IMR-90 (cell line): ENCODE data around the gene AP1M2. TPM values are rescaled to one million over a fixed set of nuclear protein-coding genes. Genes with fewer than 3 reads are reported as not detected.

Source experiments
- ATAC-seq: fragments of 200-7000 bp; cut with Tn5 transposase; 2 replicates; pipeline ENCODE4 v1.9.1; 2020; ENCODE audit warnings: low read depth, mild to moderate bottlenecking, moderate library complexity
- BruUV-seq: library from RNA; stranded (reverse); fragments of 400-500 nt; replicated peaks from 2 replicates; lab custom pipeline; 2021; lab: Mats Ljungman, UMichigan
- CTCF ChIA-PET: fragments of 300-600 bp; formaldehyde crosslinking; extraction: SDS; loops from one replicate; lab custom pipeline; 2021; ENCODE audit warnings: antibody characterized with exemption; lab: Yijun Ruan, JAX
- POLR2A ChIA-PET: fragments of 300-600 bp; sonication (Branson Sonifier 250); formaldehyde crosslinking; loops from one replicate; lab custom pipeline; 2022; ENCODE audit warnings: antibody characterized with exemption; ENCODE audit not compliant: unreplicated experiment; lab: Charles Lee
- DNase-seq: peaks from one replicate; pipeline ENCODE4 v3.0.0; 2013
- H2AFZ ChIP-seq: replicated peaks from 2 replicates; pipeline ENCODE3; 2013; ENCODE audit warnings: low read length, mild to moderate bottlenecking; ENCODE audit not compliant: poor library complexity
- H2AK5ac ChIP-seq: 2 replicates; pipeline ENCODE4 v1.6.1; 2013; ENCODE audit warnings: low read depth, low read length, inconsistent platforms
- H2AK9ac ChIP-seq: replicated peaks from 2 replicates; pipeline ENCODE3; 2013; ENCODE audit warnings: mild to moderate bottlenecking, low read depth, low read length, moderate library complexity; ENCODE audit not compliant: poor library complexity
- H2BK120ac ChIP-seq: 2 replicates; pipeline ENCODE4 v1.6.1; 2013; ENCODE audit warnings: low read depth, low read length, inconsistent platforms
- H2BK15ac ChIP-seq: 3 replicates; pipeline ENCODE4 v1.6.1; 2013; ENCODE audit warnings: low read depth, low read length, inconsistent platforms
- H2BK20ac ChIP-seq: 2 replicates; pipeline ENCODE4 v1.6.1; 2013; ENCODE audit warnings: low read depth, mild to moderate bottlenecking, inconsistent platforms, low read length, moderate library complexity
- H2BK5ac ChIP-seq: 2 replicates; pipeline ENCODE4 v1.6.1; 2013; ENCODE audit warnings: mild to moderate bottlenecking, low read depth, low read length, inconsistent platforms; ENCODE audit not compliant: poor library complexity, severe bottlenecking
- H3K14ac ChIP-seq: replicated peaks from 2 replicates; pipeline ENCODE4 v1.6.1; 2013; ENCODE audit warnings: low read depth, low read length, inconsistent platforms
- H3K18ac ChIP-seq: 2 replicates; pipeline ENCODE4 v1.6.1; 2013; ENCODE audit warnings: low read depth, low read length, control low read depth
- H3K23ac ChIP-seq: 2 replicates; pipeline ENCODE4 v1.6.1; 2013; ENCODE audit warnings: low read depth, low read length, inconsistent platforms
- H3K27ac ChIP-seq: 2 replicates; pipeline ENCODE4 v1.5.1; 2013; ENCODE audit warnings: mild to moderate bottlenecking, control low read depth, low read length; ENCODE audit not compliant: insufficient read depth
- H3K27me3 ChIP-seq: 2 replicates; pipeline ENCODE4 v1.6.1; 2013; ENCODE audit warnings: low read length; ENCODE audit not compliant: control insufficient read depth, insufficient read depth
- H3K36me3 ChIP-seq: 2 replicates; pipeline ENCODE4 v1.6.1; 2013; ENCODE audit warnings: low read length, mixed read lengths; ENCODE audit not compliant: control insufficient read depth, insufficient read depth
- H3K4ac ChIP-seq: 2 replicates; pipeline ENCODE4 v1.6.1; 2013; ENCODE audit warnings: low read depth, low read length, inconsistent platforms
- H3K4me1 ChIP-seq: 2 replicates; pipeline ENCODE4 v1.6.1; 2013; ENCODE audit warnings: low read length, mixed read lengths; ENCODE audit not compliant: control insufficient read depth, insufficient read depth
- H3K4me2 ChIP-seq: 2 replicates; pipeline ENCODE4 v1.6.1; 2013; ENCODE audit warnings: low read depth, mild to moderate bottlenecking, control low read depth, low read length, moderate library complexity
- H3K4me3 ChIP-seq: 2 replicates; pipeline ENCODE4 v1.5.1; 2013; ENCODE audit warnings: low read depth, mild to moderate bottlenecking, control low read depth, low read length, moderate library complexity; ENCODE audit not compliant: insufficient read depth
- H3K56ac ChIP-seq: 2 replicates; pipeline ENCODE4 v1.6.1; 2013; ENCODE audit warnings: low read length, inconsistent platforms; ENCODE audit not compliant: insufficient read depth; ENCODE audit errors: extremely low read depth
- H3K79me1 ChIP-seq, 2 experiments: 2 replicates each; pipeline ENCODE4 v1.6.1; 2013; ENCODE audit warnings: low read length in 2 of 2, inconsistent platforms in 1 of 2, low read depth in 1 of 2
- H3K9ac ChIP-seq: 2 replicates; pipeline ENCODE4 v1.6.1; 2013; ENCODE audit warnings: low read depth, low read length, control low read depth
- H3K9me1 ChIP-seq: 2 replicates; pipeline ENCODE4 v1.6.1; 2013; ENCODE audit warnings: low read length, inconsistent platforms; ENCODE audit not compliant: insufficient read depth
- H3K9me3 ChIP-seq: 2 replicates; pipeline ENCODE4 v1.6.1; 2013; ENCODE audit warnings: low read length; ENCODE audit not compliant: control insufficient read depth, insufficient read depth
- H4K20me1 ChIP-seq: 2 replicates; pipeline ENCODE4 v1.6.1; 2013; ENCODE audit warnings: low read length, inconsistent platforms; ENCODE audit not compliant: insufficient read depth
- H4K5ac ChIP-seq: 2 replicates; pipeline ENCODE4 v1.6.1; 2013; ENCODE audit warnings: mild to moderate bottlenecking, low read depth, low read length, control low read depth
- H4K8ac ChIP-seq, 2 experiments: 2 replicates each; pipeline ENCODE4 v1.6.1; 2013; ENCODE audit warnings: low read depth in 2 of 2, low read length in 2 of 2, control low read depth in 1 of 2, inconsistent platforms in 1 of 2
- H4K91ac ChIP-seq: 2 replicates; pipeline ENCODE4 v1.6.1; 2013; ENCODE audit warnings: low read depth, low read length, inconsistent platforms; ENCODE audit not compliant: insufficient read depth
- BHLHE40 ChIP-seq: fragments of 150-350 bp; IDR thresholded peaks from 2 replicates; pipeline ENCODE4 v1.6.1; 2016; ENCODE audit warnings: mild to moderate bottlenecking, low read depth, low read length
- CEBPB ChIP-seq: IDR thresholded peaks from 2 replicates; pipeline ENCODE4 v1.6.1; 2012; ENCODE audit warnings: low read depth, low read length, improper control_type of control experiment
- CHD1 ChIP-seq: IDR thresholded peaks from 2 replicates; pipeline ENCODE4 v1.6.1; 2012; ENCODE audit warnings: low read depth, low read length, improper control_type of control experiment
- FOS ChIP-seq: fragments of 150-350 bp; IDR thresholded peaks from 2 replicates; pipeline ENCODE4 v1.6.1; 2016; ENCODE audit warnings: low read depth, low read length
- MAFK ChIP-seq: IDR thresholded peaks from 2 replicates; pipeline ENCODE4 v1.6.1; 2012; ENCODE audit warnings: low read depth, low read length, improper control_type of control experiment
- MAZ ChIP-seq: IDR thresholded peaks from 2 replicates; pipeline ENCODE4 v1.6.1; 2012; ENCODE audit warnings: low read depth, mild to moderate bottlenecking, low read length, improper control_type of control experiment, moderate library complexity, borderline replicate concordance
- MXI1 ChIP-seq: IDR thresholded peaks from 2 replicates; pipeline ENCODE4 v1.6.1; 2012; ENCODE audit warnings: low read depth, mild to moderate bottlenecking, low read length, moderate library complexity, borderline replicate concordance
- NFE2L2 ChIP-seq: fragments of 150-350 bp; IDR thresholded peaks from 2 replicates; pipeline ENCODE4 v1.6.1; 2016; ENCODE audit warnings: low read depth, mild to moderate bottlenecking, low read length
- POLR2A ChIP-seq: IDR thresholded peaks from 2 replicates; pipeline ENCODE4 v1.6.1; 2012; ENCODE audit warnings: mild to moderate bottlenecking, low read depth, low read length
- RAD21 ChIP-seq: IDR thresholded peaks from 2 replicates; pipeline ENCODE4 v1.6.1; 2012; ENCODE audit warnings: low read length, improper control_type of control experiment
- RCOR1 ChIP-seq: IDR thresholded peaks from 2 replicates; pipeline ENCODE4 v1.6.1; 2012; ENCODE audit warnings: mild to moderate bottlenecking, low read length, improper control_type of control experiment; ENCODE audit not compliant: insufficient replicate concordance
- RFX5 ChIP-seq: IDR thresholded peaks from 2 replicates; pipeline ENCODE4 v1.8.0; 2012; ENCODE audit warnings: low read depth, mild to moderate bottlenecking, low read length, moderate library complexity
- SMC3 ChIP-seq: fragments of 150-350 bp; IDR thresholded peaks from 2 replicates; pipeline ENCODE4 v1.6.1; 2016; ENCODE audit warnings: low read depth, mild to moderate bottlenecking, antibody characterized with exemption, low read length, moderate library complexity
- WGBS, 2 experiments: methylation state at CpG; one replicate each; pipeline versions ENCODE4 v1.1.5 to v1.1.7; 2013; ENCODE audit warnings: missing lambda C conversion rate in 2 of 2; ENCODE audit not compliant: insufficient read length in 1 of 2; ENCODE audit errors: extremely low coverage in 2 of 2; 5-methylcytosine and 5-hydroxymethylcytosine counted together
- dilution Hi-C: fragments of 300-500 bp; cut with HindIII; formaldehyde crosslinking; loops from one replicate; pipeline ENCODE4 v1.14.3; 2018; ENCODE audit warnings: low sequenced_read_pairs; ENCODE audit not compliant: unreplicated experiment
- in situ Hi-C: fragments of 300-500 bp; cut with MboI; formaldehyde crosslinking; loops from 3 replicates; pipeline ENCODE4 v1.14.3; 2019; ENCODE audit warnings: low sequenced_read_pairs, inconsistent platforms, mixed read lengths
- intact Hi-C: fragments of 100-400 bp; cut with micrococcal nuclease; formaldehyde crosslinking; loops from 2 replicates; pipeline ENCODE4 v1.10.0; 2022
- polyA plus RNA-seq, 3 experiments: library from polyadenylated mRNA; depleted of rRNA; stranded (reverse); fragments of >200 nt; gene quantifications; 2 replicates each; pipeline ENCODE4 v1.2.3, GENCODE V29; 2012; ENCODE audit warnings: low replicate concordance in 1 of 3
- total RNA-seq: library from RNA; depleted of rRNA; stranded (reverse); fragments of >200 nt; gene quantifications from 2 replicates; pipeline ENCODE4 v1.2.3, GENCODE V29; 2012
- TF ChIP-seq, protein P1 (sequence below): conservative IDR thresholded peaks from 2 replicates; pipeline ENCODE4 v1.5.1; 2012; ENCODE audit warnings: mild to moderate bottlenecking, low read depth, low read length, improper control_type of control experiment
- TF ChIP-seq, protein P2 (sequence below): fragments of 150-350 bp; IDR thresholded peaks from 2 replicates; pipeline ENCODE4 v1.6.1; 2017; ENCODE audit warnings: mild to moderate bottlenecking, antibody characterized with exemption, low read length, low read depth
- TF ChIP-seq, protein P3 (sequence below): fragments of 150-350 bp; IDR thresholded peaks from 2 replicates; pipeline ENCODE4 v1.6.1; 2016; ENCODE audit warnings: low read depth, mild to moderate bottlenecking, low read length, moderate library complexity, borderline replicate concordance

Gene AP1M2
- total and polyA plus RNA-seq, 2 of the 4 experiments (the other 2 are of a cell fraction) = 0.17 TPM; not detected in 1

DNA sequence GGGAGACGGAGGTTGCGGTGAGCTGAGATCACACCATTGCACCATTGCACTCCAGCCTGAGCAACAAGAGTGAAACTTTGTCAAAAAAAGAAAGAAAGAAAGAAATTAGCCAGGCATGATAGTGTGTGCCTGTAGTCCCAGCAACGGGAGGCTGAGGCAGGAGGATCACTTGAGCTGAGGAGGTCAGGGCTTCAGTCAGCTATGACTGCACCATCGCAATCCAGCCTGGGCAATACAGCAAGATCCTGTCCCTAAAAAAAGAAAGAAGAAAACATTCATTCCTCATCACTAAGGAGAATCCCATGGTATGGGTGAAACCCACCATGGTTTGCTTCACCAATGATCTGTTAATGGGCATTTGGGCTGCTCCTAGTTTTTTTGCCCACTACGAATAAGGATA, 13.0 kb upstream of the AP1M2 start:
- H3K23ac ChIP-seq = no peak overlapping the region
- H2AFZ ChIP-seq = no peak overlapping the region
- TF ChIP-seq RFX5 (no peak), CHD1 (no peak), RCOR1 (no peak), MAFK (no peak), MXI1 (no peak), POLR2A (no peak), RAD21 (no peak), SMC3 (no peak), BHLHE40 (no peak), NFE2L2 (no peak), MAZ (no peak), FOS (no peak), CEBPB (no peak)
- TF ChIP-seq, protein P1, sequence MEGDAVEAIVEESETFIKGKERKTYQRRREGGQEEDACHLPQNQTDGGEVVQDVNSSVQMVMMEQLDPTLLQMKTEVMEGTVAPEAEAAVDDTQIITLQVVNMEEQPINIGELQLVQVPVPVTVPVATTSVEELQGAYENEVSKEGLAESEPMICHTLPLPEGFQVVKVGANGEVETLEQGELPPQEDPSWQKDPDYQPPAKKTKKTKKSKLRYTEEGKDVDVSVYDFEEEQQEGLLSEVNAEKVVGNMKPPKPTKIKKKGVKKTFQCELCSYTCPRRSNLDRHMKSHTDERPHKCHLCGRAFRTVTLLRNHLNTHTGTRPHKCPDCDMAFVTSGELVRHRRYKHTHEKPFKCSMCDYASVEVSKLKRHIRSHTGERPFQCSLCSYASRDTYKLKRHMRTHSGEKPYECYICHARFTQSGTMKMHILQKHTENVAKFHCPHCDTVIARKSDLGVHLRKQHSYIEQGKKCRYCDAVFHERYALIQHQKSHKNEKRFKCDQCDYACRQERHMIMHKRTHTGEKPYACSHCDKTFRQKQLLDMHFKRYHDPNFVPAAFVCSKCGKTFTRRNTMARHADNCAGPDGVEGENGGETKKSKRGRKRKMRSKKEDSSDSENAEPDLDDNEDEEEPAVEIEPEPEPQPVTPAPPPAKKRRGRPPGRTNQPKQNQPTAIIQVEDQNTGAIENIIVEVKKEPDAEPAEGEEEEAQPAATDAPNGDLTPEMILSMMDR = no peak
- TF ChIP-seq, protein P2, sequence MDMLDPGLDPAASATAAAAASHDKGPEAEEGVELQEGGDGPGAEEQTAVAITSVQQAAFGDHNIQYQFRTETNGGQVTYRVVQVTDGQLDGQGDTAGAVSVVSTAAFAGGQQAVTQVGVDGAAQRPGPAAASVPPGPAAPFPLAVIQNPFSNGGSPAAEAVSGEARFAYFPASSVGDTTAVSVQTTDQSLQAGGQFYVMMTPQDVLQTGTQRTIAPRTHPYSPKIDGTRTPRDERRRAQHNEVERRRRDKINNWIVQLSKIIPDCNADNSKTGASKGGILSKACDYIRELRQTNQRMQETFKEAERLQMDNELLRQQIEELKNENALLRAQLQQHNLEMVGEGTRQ = no peak
- TF ChIP-seq, protein P3, sequence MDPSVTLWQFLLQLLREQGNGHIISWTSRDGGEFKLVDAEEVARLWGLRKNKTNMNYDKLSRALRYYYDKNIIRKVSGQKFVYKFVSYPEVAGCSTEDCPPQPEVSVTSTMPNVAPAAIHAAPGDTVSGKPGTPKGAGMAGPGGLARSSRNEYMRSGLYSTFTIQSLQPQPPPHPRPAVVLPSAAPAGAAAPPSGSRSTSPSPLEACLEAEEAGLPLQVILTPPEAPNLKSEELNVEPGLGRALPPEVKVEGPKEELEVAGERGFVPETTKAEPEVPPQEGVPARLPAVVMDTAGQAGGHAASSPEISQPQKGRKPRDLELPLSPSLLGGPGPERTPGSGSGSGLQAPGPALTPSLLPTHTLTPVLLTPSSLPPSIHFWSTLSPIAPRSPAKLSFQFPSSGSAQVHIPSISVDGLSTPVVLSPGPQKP = no peak
- H3K9ac ChIP-seq = no peak overlapping the region
- peaks cover 10% of the 10 kb centered on the region for H3K4me1 ChIP-seq
- no peak overlapping the region for H2BK20ac ChIP-seq
- CTCF ChIA-PET = no interaction called here
- intact Hi-C loops (no loop called here), dilution Hi-C loops (no loop called here), in situ Hi-C loops (no loop called here)
- H3K36me3 ChIP-seq = peaks cover 1% of the 10 kb centered on the region; the same call in 1 of the 2 replicates
- POLR2A ChIA-PET = no interaction called here
- ATAC-seq (no peak), DNase-seq (no peak)
- H4K8ac ChIP-seq = no peak overlapping the region
- H2BK15ac ChIP-seq = no peak overlapping the region
- no peak overlapping the region for H3K4me3 ChIP-seq
- peaks cover 15% of the 10 kb centered on the region for H3K9me1 ChIP-seq
- no peak overlapping the region for H2AK9ac ChIP-seq
- H3K9me3 ChIP-seq = no peaks in the 10 kb centered on the region; the same call in 1 of the 2 replicates
- no peak overlapping the region for H3K14ac ChIP-seq
- H3K27me3 ChIP-seq = peaks cover 15% of the 10 kb centered on the region
- H3K18ac ChIP-seq = no peak overlapping the region
- peaks cover 10% of the 10 kb centered on the region for H4K20me1 ChIP-seq
- no CpG with 5 or more reads among the region's 5 CpGs for whole genome bisulfite sequencing, 2 experiments
- H2BK5ac ChIP-seq = no peak overlapping the region
- no TSS peak for BruUV-seq
- no peak overlapping the region for H2BK120ac ChIP-seq
- H3K27ac ChIP-seq = no peak overlapping the region
- no peak overlapping the region for H4K91ac ChIP-seq
- no peak overlapping the region for H3K4ac ChIP-seq
- H2AK5ac ChIP-seq = no peak overlapping the region
- no peak overlapping the region for H4K5ac ChIP-seq
- H3K56ac ChIP-seq = no peak overlapping the region
- no peak overlapping the region for H3K4me2 ChIP-seq
- H3K79me1 ChIP-seq = peaks cover 12 to 28% of the 10 kb centered on the region in 2 experiments; a peak in 3 of 4 replicates
